K562 (cell line): Measurements from ENCODE around the gene ASCC3. TPM values are rescaled to one million over a fixed set of nuclear protein-coding genes. Genes with fewer than 3 reads are reported as not detected.

ENCODE experiments used
- ARHGAP35 ChIP-seq: fragments of 450-650 bp; IDR thresholded peaks from 2 replicates; pipeline ENCODE4 v1.6.1; 2018; ENCODE audit not compliant: partially characterized antibody
- BCL6 ChIP-seq: fragments of 250-450 bp; sonication (Bioruptor Pico); IDR thresholded peaks from 2 replicates; pipeline ENCODE4 v1.4.0; 2020
- BRCA1 ChIP-seq, 2 experiments: fragments of 450-650 bp in 1 of 2; sonication (generic) in 1 of 2; formaldehyde crosslinking in 1 of 2; IDR thresholded peaks; 2 replicates each; pipeline versions ENCODE4 v1.5.0 to v1.6.1; 2017 to 2020; ENCODE audit warnings: mild to moderate bottlenecking in 1 of 2, missing genetic modification reagents in 1 of 2
- CHD2 ChIP-seq: IDR thresholded peaks from 2 replicates; pipeline ENCODE4 v1.6.1; 2011; ENCODE audit warnings: low read depth, low read length
- DEAF1 ChIP-seq: fragments of 450-650 bp; formaldehyde crosslinking; IDR thresholded peaks from 2 replicates; pipeline ENCODE4 v1.4.0; 2020; ENCODE audit warnings: mild to moderate bottlenecking, moderate library complexity
- DIDO1 ChIP-seq: fragments of 450-650 bp; IDR thresholded peaks from 2 replicates; pipeline ENCODE4 v1.6.1; 2016; ENCODE audit warnings: low read depth, missing biosample characterization, missing genetic modification characterization
- ERF ChIP-seq: fragments of 450-650 bp; formaldehyde crosslinking; IDR thresholded peaks from 2 replicates; pipeline ENCODE4 v1.4.0; 2020; ENCODE audit warnings: mild to moderate bottlenecking, mixed read lengths
- HMG20A ChIP-seq: fragments of 450-650 bp; formaldehyde crosslinking; conservative IDR thresholded peaks from 2 replicates; pipeline ENCODE4 v1.4.0; 2020; ENCODE audit warnings: mild to moderate bottlenecking, mixed read lengths
- IFI16 ChIP-seq: fragments of 250-450 bp; sonication (Bioruptor Pico); IDR thresholded peaks from 2 replicates; pipeline ENCODE4 v2.1.2; 2022; ENCODE audit warnings: mild to moderate bottlenecking, inconsistent platforms
- KAT7 ChIP-seq: sonication (generic); formaldehyde crosslinking; IDR thresholded peaks from 2 replicates; pipeline ENCODE4 v1.8.0; 2022; ENCODE audit warnings: missing genetic modification reagents, mild to moderate bottlenecking, borderline replicate concordance
- LEF1 ChIP-seq: fragments of 450-650 bp; IDR thresholded peaks from 2 replicates; pipeline ENCODE4 v1.6.1; 2016; ENCODE audit warnings: mild to moderate bottlenecking
- MAFF ChIP-seq: IDR thresholded peaks from 2 replicates; pipeline ENCODE4 v1.6.1; 2012; ENCODE audit warnings: low read length, improper control_type of control experiment
- MAX ChIP-seq: sonication (generic); formaldehyde crosslinking; IDR thresholded peaks from 2 replicates; pipeline ENCODE4 v1.9.0; 2022; ENCODE audit warnings: mild to moderate bottlenecking, missing genetic modification reagents
- POLR2A ChIP-seq: fragments of 450-650 bp; conservative IDR thresholded peaks from 2 replicates; pipeline ENCODE4 v1.6.1; 2016
- SMARCA4 ChIP-seq: fragments of 450-650 bp; IDR thresholded peaks from 2 replicates; pipeline ENCODE4 v1.6.1; 2016
- SNAPC5 ChIP-seq: fragments of 250-450 bp; sonication (Bioruptor Pico); IDR thresholded peaks from 2 replicates; pipeline ENCODE4 v1.8.0; 2021; ENCODE audit warnings: moderate library complexity, mild to moderate bottlenecking, inconsistent platforms
- SNIP1 ChIP-seq: fragments of 450-650 bp; IDR thresholded peaks from 2 replicates; pipeline ENCODE4 v1.7.1; 2017; ENCODE audit warnings: low read depth, mild to moderate bottlenecking
- ZBTB40 ChIP-seq, 2 experiments: fragments of 450-650 bp in 1 of 2; sonication (generic) in 1 of 2; formaldehyde crosslinking in 1 of 2; IDR thresholded peaks; 2 replicates each; pipeline versions ENCODE4 v1.7.1 to v1.9.0; 2016 to 2022; ENCODE audit warnings: inconsistent platforms in 1 of 2, mild to moderate bottlenecking in 1 of 2, missing genetic modification reagents in 1 of 2
- ZKSCAN3 ChIP-seq: fragments of 250-450 bp; sonication (Bioruptor Pico); IDR thresholded peaks from 2 replicates; pipeline ENCODE4 v1.4.0; 2020
- polyA plus RNA-seq, 8 experiments: library from polyadenylated mRNA; depleted of rRNA in 4 of 8; stranded (reverse) in 5 of 8; unstranded in 3 of 8; fragments of >200 nt; fragmentation: Nextera tagmentation in 2 of 8; fragmentation: Illumina TruSeq in 1 of 8; extraction: Ambion mirVana in 2 of 8; extraction: Trizol in 1 of 8; gene quantifications; 2 replicates each; pipeline versions ENCODE4 v1.2.1 to v1.2.3, GENCODE V29; 2011 to 2014; ENCODE audit warnings: inconsistent platforms in 1 of 8, missing spikeins in 1 of 8
- total RNA-seq, 7 experiments: library from RNA; depleted of rRNA in 6 of 7; stranded (reverse); fragments of >200 nt in 6 of 7; fragmentation: Illumina TruSeq in 2 of 7; extraction: Trizol in 2 of 7; gene quantifications; 2 replicates each; pipeline versions ENCODE4 v1.2.1 to v1.2.3, GENCODE V29; 2011 to 2021; ENCODE audit warnings: low replicate concordance in 1 of 7

The ASCC3 gene
- total and polyA plus RNA-seq, 9 of the 15 experiments (the other 6 are each of a cell fraction or from before 2014, with no cell fraction given): 16.1 to 56.1 (median 33.9) TPM

GRCh38 chr6:100880853-100881706 is at the start of gene ASCC3 (continued):
- TF ChIP-seq ZBTB40 (IDR thresholded peaks at IDR 0.05) (0 out of 2 replicates have a peak, but pooled peaks have one; percentile 19), ZBTB40 (CRISPR knock-in tag; IDR thresholded peaks at IDR 0.05) (no peak), IFI16 (CRISPR knock-in tag) (no peak), ERF (peak; percentile 31; the same call in 1 of the 2 replicates), ZKSCAN3 (CRISPR knock-in tag) (no peak), LEF1 (no peak), DEAF1 (no peak), MAFF (no peak), KAT7 (CRISPR knock-in tag) (peak; percentile 42; the same call in 1 of the 2 replicates), POLR2A (peak; percentile 93), MAX (peak; percentile 80), SNAPC5 (CRISPR knock-in tag) (no peak), SMARCA4 (no peak), BCL6 (no peak), BRCA1 (IDR thresholded peaks at IDR 0.05) (no peak), BRCA1 (CRISPR knock-in tag; IDR thresholded peaks at IDR 0.05) (no peak), ARHGAP35 (no peak), HMG20A (no peak), DIDO1 (tag) (no peak), SNIP1 (no peak), CHD2 (no peak)
